Measurements from ENCODE around the gene CSF1R.

DNA sequence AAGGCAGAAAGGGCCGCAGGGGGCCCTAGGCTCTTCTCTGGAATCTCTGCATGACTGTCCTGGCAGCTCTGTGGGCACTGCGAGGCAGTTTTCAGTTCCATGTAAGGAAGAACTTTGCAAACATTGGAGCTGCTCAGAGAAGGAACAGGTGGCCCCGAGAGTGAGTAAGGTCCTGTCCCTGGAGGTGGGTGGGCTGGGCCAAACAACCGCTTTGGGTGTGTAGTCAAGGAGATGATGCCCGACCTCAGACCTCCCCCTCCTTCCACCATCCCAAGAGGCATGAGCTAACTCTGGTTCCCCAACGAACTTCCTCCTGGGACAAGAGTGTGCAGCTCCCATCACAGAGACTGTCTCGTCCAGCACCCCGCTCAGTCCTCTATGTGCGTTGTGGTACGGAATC is 20.5 kb downstream of the CSF1R start:
- TF ChIP-seq, protein P1, sequence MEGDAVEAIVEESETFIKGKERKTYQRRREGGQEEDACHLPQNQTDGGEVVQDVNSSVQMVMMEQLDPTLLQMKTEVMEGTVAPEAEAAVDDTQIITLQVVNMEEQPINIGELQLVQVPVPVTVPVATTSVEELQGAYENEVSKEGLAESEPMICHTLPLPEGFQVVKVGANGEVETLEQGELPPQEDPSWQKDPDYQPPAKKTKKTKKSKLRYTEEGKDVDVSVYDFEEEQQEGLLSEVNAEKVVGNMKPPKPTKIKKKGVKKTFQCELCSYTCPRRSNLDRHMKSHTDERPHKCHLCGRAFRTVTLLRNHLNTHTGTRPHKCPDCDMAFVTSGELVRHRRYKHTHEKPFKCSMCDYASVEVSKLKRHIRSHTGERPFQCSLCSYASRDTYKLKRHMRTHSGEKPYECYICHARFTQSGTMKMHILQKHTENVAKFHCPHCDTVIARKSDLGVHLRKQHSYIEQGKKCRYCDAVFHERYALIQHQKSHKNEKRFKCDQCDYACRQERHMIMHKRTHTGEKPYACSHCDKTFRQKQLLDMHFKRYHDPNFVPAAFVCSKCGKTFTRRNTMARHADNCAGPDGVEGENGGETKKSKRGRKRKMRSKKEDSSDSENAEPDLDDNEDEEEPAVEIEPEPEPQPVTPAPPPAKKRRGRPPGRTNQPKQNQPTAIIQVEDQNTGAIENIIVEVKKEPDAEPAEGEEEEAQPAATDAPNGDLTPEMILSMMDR (IDR thresholded peaks at IDR 0.05; ENCODE audit: low read length), result no peak
- no peak for TF ChIP-seq EZH2 (IDR thresholded peaks at IDR 0.05; ENCODE audit: borderline replicate concordance, low read length)
